Measurements from ENCODE around the gene RUNX1.
"Not testable (repeated sequence)": the region's sequence is repeated elsewhere in the genome, so short reads cannot be mapped to it uniquely, and the experiment has no call there.

Gene RUNX1

DNA sequence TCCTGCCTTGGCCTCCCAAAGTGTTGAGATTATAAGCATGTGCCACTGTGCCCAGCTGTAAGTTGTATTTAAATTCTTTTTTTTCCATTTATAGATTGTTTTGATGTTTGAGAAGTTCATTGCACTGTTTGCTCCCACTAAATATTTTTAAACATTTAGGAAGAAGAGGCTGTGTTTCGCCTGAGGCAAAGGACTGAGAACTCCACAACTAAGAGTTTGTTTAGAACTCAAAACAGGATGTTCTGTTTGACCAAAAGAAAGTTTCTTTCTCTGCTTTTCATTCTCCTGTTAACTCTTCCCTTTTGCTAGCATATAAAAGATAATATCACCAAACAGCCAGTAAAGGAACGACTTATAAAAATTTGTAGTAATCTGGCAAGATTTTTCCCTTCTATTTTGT, 87.0 kb downstream of the RUNX1 start:
- no peaks in the 10 kb centered on the region for H3K9me3 ChIP-seq (replicated peaks; ENCODE audit: low read length)
- no peak overlapping the region for H3K4me2 ChIP-seq (ENCODE audit: low read length)
- peaks cover 21% of the 10 kb centered on the region for H3K4me1 ChIP-seq (ENCODE audit: control insufficient read depth, insufficient read depth, low read length)
- no peaks in the 10 kb centered on the region for H3K27me3 ChIP-seq (ENCODE audit: control insufficient read depth, insufficient read depth, low read length)
- peaks cover 5% of the 10 kb centered on the region for H3K36me3 ChIP-seq (ENCODE audit: insufficient read depth, low read length)
- no peak overlapping the region for H3K9ac ChIP-seq (ENCODE audit: low read depth, low read length)
- no peak overlapping the region for H3K4me3 ChIP-seq (ENCODE audit: low read length)

DNA sequence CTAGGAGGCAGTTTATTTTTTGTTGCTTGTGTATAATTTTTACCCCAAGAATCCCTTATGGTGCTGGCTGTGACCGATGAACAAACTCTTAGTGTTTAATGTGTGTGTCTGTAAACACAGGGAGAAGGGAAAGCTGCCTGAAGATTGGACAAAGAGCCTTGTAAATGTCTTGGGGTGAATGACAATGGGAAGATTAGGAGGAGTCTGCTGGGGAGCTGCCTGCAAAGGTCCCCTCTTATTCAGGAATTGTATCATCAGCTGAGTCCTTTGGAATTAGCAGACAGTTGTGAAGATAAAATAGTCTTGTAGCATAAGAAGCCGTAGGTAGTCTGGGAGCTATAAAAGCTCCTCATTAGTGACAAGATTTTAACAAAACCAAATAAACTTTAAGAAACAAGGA, 88.4 kb downstream of the RUNX1 start:
- Histone ChIP-seq H3K4me1 (ENCODE audit: control insufficient read depth, insufficient read depth, low read length) (peaks cover 18% of the 10 kb centered on the region), H3K27me3 (ENCODE audit: control insufficient read depth, insufficient read depth, low read length) (no peaks in the 10 kb centered on the region), H3K4me3 (ENCODE audit: low read length) (no peak overlapping the region), H3K9me3 (replicated peaks; ENCODE audit: low read length) (no peaks in the 10 kb centered on the region), H3K4me2 (ENCODE audit: low read length) (no peak overlapping the region), H3K36me3 (ENCODE audit: insufficient read depth, low read length) (peaks cover 5% of the 10 kb centered on the region), H3K9ac (ENCODE audit: low read depth, low read length) (no peak overlapping the region)

DNA sequence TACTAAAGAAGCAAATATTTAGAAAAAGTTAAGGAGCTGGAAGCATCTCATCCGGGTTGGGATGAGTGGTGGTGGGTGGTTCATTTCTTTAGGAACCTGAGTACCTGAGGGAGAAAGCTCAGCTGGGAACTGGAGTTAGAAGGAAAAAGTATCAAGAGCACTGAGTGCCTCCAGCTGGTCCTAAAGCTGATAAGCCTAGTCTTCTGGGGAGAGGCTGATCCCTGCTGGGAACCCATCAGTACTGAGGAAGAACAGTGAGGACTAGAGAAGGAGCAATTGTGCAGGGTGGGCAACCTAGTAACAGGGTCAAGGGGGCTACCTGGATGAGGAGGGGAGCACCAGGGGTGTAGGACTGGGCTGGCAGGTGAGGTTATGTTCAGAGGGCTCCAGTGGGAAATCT, 89.5 kb downstream of the RUNX1 start:
- Histone ChIP-seq H3K27me3 (ENCODE audit: control insufficient read depth, insufficient read depth, low read length) (no peaks in the 10 kb centered on the region), H3K4me3 (ENCODE audit: low read length) (no peak overlapping the region)

DNA sequence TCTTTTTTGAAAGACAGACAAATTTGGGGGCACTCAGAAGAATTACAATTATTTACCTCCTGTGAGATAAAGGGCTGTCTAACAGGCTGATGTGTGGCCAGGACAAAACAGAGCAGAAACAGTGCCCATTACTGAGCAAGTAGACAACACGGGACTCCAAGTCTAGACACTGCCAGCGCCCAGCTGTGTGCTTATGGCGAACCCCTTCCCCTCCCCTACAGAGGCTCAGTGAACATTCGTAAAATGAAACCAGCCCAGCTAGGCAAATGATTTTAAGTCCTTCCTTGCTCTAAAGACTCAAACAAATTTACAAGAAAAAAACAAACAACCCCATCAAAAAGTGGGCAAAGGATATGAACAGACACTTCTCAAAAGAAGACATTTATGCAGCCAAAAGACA, 91.1 kb downstream of the RUNX1 start:
- H3K4me1 ChIP-seq (ENCODE audit: control insufficient read depth, insufficient read depth, low read length) = no peaks in the 10 kb centered on the region
- H3K9me3 ChIP-seq (replicated peaks; ENCODE audit: low read length) = no peaks in the 10 kb centered on the region
- H3K4me3 ChIP-seq (ENCODE audit: low read length) = no peak overlapping the region
- no peak overlapping the region for H3K4me2 ChIP-seq (ENCODE audit: low read length)
- no peaks in the 10 kb centered on the region for H3K27me3 ChIP-seq (ENCODE audit: control insufficient read depth, insufficient read depth, low read length)
- H3K36me3 ChIP-seq (ENCODE audit: insufficient read depth, low read length) = peaks cover 3% of the 10 kb centered on the region
- no peak overlapping the region for H3K9ac ChIP-seq (ENCODE audit: low read depth, low read length)

More for the DNA sequence above, 89.5 kb downstream of the RUNX1 start:
- Histone ChIP-seq H3K9me3 (replicated peaks; ENCODE audit: low read length) (no peaks in the 10 kb centered on the region), H3K4me1 (ENCODE audit: control insufficient read depth, insufficient read depth, low read length) (peaks cover 7% of the 10 kb centered on the region), H3K36me3 (ENCODE audit: insufficient read depth, low read length) (peaks cover 5% of the 10 kb centered on the region), H3K9ac (ENCODE audit: low read depth, low read length) (no peak overlapping the region), H3K4me2 (ENCODE audit: low read length) (no peak overlapping the region)

DNA sequence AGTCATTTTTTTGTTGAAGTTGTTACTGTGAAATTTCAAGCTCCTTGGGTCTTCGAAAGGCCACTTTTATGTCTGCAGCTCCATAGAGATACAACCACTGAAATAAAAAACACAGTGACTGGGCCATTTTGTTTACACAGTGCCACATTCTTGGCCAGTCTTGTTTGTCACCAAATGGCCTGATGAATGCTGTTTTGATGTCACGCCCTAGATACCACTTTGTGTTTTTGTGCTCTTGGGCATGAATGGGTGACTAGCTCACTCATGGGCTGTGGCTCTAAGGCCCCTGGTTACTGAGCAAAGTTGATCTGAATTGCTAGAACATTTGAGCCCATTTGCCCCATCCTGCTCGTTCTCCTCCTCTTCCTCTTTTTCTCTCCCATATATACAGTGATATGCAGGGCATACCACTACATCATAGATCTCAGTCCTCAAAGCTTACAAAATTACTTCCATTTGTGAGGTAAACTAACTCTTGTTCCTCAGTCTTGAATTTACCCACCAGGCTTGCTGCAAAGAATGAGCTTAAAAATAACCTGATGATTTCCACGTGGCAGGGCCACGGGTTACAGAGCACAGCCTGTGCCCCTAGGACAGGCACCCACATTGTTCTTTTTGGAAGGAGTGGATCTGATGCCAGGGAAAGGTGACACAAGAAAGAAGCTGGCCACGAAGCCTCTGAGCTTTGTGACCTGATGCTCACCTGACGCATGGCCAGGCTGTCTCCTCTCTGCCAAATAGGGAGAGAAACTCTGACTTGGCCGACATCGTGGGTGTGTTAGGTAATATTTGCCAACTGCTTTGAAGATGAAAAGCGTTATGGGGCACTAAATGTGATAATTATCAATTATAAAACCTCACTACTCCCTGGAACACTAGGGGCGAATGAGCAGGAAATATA, 92.4 kb downstream of the RUNX1 start:
- no peak overlapping the region for H3K9ac ChIP-seq (ENCODE audit: low read depth, low read length)
- no peak overlapping the region for H3K4me3 ChIP-seq (ENCODE audit: low read length)
- H3K27me3 ChIP-seq (ENCODE audit: control insufficient read depth, insufficient read depth, low read length) = no peaks in the 10 kb centered on the region
- no peaks in the 10 kb centered on the region for H3K36me3 ChIP-seq (ENCODE audit: insufficient read depth, low read length)
- no peak overlapping the region for H3K4me2 ChIP-seq (ENCODE audit: low read length)
- no peaks in the 10 kb centered on the region for H3K4me1 ChIP-seq (ENCODE audit: control insufficient read depth, insufficient read depth, low read length)
- H3K9me3 ChIP-seq (replicated peaks; ENCODE audit: low read length) = no peaks in the 10 kb centered on the region

DNA sequence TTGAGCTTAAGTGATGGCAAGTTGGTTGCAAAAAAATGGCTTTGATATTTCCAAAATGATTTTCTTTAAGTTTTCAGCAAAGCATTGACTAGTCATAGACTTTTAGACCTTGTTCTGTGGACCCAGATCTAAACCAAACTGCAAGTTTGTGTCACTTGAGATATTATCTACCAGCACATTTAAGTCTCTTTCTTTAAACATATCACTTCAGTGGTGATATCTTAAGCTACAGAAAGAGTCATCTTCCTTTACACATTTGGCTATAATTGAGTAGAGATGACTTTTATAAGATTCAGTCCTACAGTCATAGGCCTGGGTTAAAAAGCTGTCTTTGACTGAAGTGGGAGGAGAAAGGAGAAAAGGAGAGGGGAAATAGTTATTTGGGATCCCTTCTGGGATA, 95.2 kb downstream of the RUNX1 start:
- Histone ChIP-seq H3K9ac (ENCODE audit: low read depth, low read length) (no peak overlapping the region), H3K4me1 (ENCODE audit: control insufficient read depth, insufficient read depth, low read length) (no peaks in the 10 kb centered on the region), H3K36me3 (ENCODE audit: insufficient read depth, low read length) (no peaks in the 10 kb centered on the region), H3K4me2 (ENCODE audit: low read length) (no peak overlapping the region), H3K9me3 (replicated peaks; ENCODE audit: low read length) (no peaks in the 10 kb centered on the region), H3K27me3 (ENCODE audit: control insufficient read depth, insufficient read depth, low read length) (no peaks in the 10 kb centered on the region), H3K4me3 (ENCODE audit: low read length) (no peak overlapping the region)

DNA sequence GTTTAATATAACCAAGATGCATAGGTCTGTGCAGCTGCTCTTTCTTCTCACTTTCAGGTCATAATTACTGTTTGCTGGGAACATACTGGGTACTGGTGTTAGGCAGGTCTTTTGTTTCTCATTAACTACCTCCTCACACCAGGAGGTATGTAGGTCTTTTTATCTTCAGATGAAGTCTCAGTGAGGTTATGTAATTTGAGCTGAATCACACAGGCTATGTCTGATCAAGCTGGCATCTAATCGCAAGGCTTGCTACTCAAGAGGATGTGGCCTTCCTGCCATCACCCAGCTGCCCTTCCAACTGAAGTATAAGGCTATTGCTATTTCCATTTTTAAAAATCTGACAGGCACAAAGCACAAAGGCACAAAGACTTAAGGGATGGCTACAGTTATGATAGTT, 96.4 kb downstream of the RUNX1 start:
- Histone ChIP-seq H3K36me3 (ENCODE audit: insufficient read depth, low read length) (no peaks in the 10 kb centered on the region), H3K9ac (ENCODE audit: low read depth, low read length) (no peak overlapping the region), H3K4me1 (ENCODE audit: control insufficient read depth, insufficient read depth, low read length) (peaks cover 1% of the 10 kb centered on the region), H3K4me3 (ENCODE audit: low read length) (no peak overlapping the region), H3K9me3 (replicated peaks; ENCODE audit: low read length) (no peaks in the 10 kb centered on the region), H3K4me2 (ENCODE audit: low read length) (no peak overlapping the region), H3K27me3 (ENCODE audit: control insufficient read depth, insufficient read depth, low read length) (no peaks in the 10 kb centered on the region)

DNA sequence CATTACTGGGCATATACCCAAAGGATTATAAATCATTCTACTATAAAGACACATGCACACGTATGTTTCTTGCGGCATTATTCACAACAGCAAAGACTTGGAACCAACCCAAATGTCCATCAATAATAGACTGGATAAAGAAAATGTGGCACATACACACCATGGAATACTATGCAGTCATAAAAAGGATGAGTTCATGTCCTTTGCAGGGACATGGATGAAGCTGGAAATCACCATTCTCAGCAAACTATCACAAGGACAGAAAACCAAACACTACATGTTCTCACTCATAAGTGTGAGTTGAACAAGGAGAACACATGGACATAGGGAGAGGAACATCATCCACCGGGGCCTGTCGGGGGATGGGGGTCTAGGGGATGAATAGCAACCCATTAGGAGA, 97.2 kb downstream of the RUNX1 start:
- H3K4me2 ChIP-seq (ENCODE audit: low read length); H3K4me3 ChIP-seq (ENCODE audit: low read length); H3K9ac ChIP-seq (ENCODE audit: low read depth, low read length); H3K27me3 ChIP-seq (ENCODE audit: control insufficient read depth, insufficient read depth, low read length); H3K9me3 ChIP-seq (replicated peaks; ENCODE audit: low read length); H3K36me3 ChIP-seq (ENCODE audit: insufficient read depth, low read length); H3K4me1 ChIP-seq (ENCODE audit: control insufficient read depth, insufficient read depth, low read length): not testable (repeated sequence)

DNA sequence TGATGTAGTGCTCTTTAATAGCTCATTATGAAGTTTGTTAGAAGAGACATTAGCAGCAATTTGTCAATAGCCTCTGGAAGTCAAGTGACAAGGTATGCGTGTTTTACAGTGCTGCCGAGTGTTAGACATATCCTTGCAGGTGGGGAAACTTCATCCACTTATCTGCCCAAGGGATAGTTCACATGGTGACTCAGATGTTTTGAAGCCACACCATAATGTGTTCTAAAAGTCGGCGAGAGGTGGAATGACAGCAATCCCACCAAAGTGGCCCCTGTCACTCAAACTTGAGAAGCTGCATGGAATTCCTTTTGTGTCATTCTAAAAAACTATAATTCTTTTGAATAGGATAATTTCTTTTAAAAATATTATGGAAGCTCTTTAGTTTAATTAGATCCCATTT, 98.1 kb downstream of the RUNX1 start:
- Histone ChIP-seq H3K4me3 (ENCODE audit: low read length) (no peak overlapping the region), H3K9ac (ENCODE audit: low read depth, low read length) (no peak overlapping the region), H3K9me3 (replicated peaks; ENCODE audit: low read length) (no peaks in the 10 kb centered on the region), H3K27me3 (ENCODE audit: control insufficient read depth, insufficient read depth, low read length) (no peaks in the 10 kb centered on the region), H3K4me1 (ENCODE audit: control insufficient read depth, insufficient read depth, low read length) (peaks cover 17% of the 10 kb centered on the region), H3K36me3 (ENCODE audit: insufficient read depth, low read length) (no peaks in the 10 kb centered on the region), H3K4me2 (ENCODE audit: low read length) (no peak overlapping the region)

DNA sequence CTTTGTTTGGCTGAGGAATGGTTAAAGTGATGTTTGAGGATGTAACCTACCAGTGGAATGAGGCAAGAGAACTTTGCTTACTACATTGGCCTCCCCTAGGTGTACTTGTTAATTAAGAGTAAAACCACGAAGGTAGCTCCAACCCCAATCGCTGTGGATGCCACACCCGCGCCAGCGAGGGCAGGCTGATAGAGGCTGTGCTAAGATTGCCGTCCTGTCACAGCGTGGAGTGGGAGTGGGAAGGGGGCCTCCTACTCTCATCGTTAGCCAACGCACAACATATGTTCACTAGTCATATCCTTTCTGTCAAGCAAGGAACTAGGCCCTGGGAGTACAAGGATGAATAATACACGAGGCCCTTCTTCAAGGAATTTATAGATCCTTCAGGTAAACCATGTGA, 99.6 kb downstream of the RUNX1 start:
- Histone ChIP-seq H3K27me3 (ENCODE audit: control insufficient read depth, insufficient read depth, low read length) (no peaks in the 10 kb centered on the region), H3K36me3 (ENCODE audit: insufficient read depth, low read length) (no peaks in the 10 kb centered on the region), H3K4me1 (ENCODE audit: control insufficient read depth, insufficient read depth, low read length) (peaks cover 17% of the 10 kb centered on the region), H3K9me3 (replicated peaks; ENCODE audit: low read length) (no peaks in the 10 kb centered on the region), H3K4me3 (ENCODE audit: low read length) (no peak overlapping the region), H3K9ac (ENCODE audit: low read depth, low read length) (no peak overlapping the region), H3K4me2 (ENCODE audit: low read length) (no peak overlapping the region)

DNA sequence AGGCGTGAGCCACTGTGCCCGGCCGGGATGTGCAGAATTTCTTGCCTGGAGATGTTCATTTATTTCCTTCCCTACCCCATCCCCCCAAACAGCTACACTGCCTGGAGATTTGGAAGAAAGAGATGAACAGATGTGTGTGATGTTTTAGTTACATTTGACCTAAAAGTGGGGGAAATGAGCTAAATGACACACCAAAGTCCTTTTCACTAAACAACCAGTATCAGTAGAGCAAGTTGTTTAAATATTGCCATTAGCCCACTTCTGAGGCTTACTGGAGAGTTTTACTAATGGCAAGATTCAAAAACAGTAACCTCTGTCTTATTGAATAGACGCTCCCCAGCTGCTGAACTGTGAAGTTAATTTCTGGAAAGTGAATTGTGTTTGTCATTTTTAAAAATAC, 100.1 kb downstream of the RUNX1 start:
- Histone ChIP-seq H3K4me3 (ENCODE audit: low read length) (no peak overlapping the region), H3K4me2 (ENCODE audit: low read length) (no peak overlapping the region), H3K4me1 (ENCODE audit: control insufficient read depth, insufficient read depth, low read length) (peaks cover 17% of the 10 kb centered on the region), H3K9me3 (replicated peaks; ENCODE audit: low read length) (no peaks in the 10 kb centered on the region), H3K27me3 (ENCODE audit: control insufficient read depth, insufficient read depth, low read length) (no peaks in the 10 kb centered on the region), H3K36me3 (ENCODE audit: insufficient read depth, low read length) (no peaks in the 10 kb centered on the region), H3K9ac (ENCODE audit: low read depth, low read length) (no peak overlapping the region)

DNA sequence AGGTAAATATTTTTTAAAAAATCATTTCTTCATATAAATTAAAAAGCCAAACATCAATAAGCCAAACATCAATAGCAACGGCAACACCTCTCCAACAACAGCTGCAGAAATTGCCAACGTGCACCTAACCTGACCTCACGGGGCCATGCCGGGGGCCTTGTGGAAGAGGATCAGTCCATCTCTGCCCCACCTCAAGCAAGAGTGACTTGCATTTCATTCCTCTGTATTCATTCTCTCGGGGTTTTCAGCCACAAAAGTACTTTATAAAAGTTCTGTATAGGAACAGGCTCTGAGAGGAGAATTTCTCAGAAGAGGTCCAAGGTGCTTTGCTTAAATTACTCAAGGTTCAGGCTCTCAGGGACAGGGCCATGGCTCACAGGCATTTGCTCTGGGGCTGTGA, 100.9 kb downstream of the RUNX1 start:
- Histone ChIP-seq H3K27me3 (ENCODE audit: control insufficient read depth, insufficient read depth, low read length) (no peaks in the 10 kb centered on the region), H3K4me1 (ENCODE audit: control insufficient read depth, insufficient read depth, low read length) (peaks cover 17% of the 10 kb centered on the region), H3K4me2 (ENCODE audit: low read length) (no peak overlapping the region), H3K4me3 (ENCODE audit: low read length) (no peak overlapping the region), H3K9ac (ENCODE audit: low read depth, low read length) (no peak overlapping the region), H3K9me3 (replicated peaks; ENCODE audit: low read length) (no peaks in the 10 kb centered on the region), H3K36me3 (ENCODE audit: insufficient read depth, low read length) (no peaks in the 10 kb centered on the region)

Data from skeletal muscle satellite cell (primary cell).